ENCODE results near the gene CSNK2B. TPM values are rescaled to one million over a fixed set of nuclear protein-coding genes. Genes with fewer than 3 reads are reported as not detected.

CSNK2B gene
- total and polyA plus RNA-seq, 9 donors = 107 to 175 (median 137) TPM

DNA sequence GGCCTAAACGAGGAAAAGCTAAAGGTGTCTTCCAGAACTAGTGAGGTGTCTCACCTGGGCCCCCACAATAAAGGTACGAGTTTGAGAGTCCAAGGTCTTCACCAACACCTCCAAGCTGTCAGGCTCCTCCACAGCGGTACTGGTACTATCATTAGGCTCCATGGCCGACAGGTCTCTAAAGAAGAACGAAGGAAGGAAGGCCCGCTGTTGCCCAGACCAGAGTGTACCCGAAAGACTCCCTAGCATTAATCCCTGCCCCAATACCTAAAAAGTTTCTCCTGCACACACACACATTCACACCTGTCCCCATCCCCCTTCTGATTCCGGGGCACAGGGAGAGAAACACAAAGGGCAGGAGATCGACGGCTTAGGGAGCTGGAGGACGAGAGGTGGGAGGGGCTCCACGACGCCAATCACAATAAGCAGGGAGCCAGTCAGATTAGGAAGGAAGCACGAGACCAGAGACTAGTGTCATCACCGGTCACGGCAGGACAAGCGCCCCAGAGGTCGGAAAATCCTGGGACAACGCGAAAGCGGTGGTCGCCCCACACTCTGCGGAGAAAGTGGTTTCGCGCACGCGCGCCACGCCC, 14.2 kb upstream of the CSNK2B start:
- no peaks in the 10 kb centered on the region for H3K9me3 ChIP-seq (replicated peaks; ENCODE audit: control insufficient read depth, low read depth, low read length)
- no peaks in the 10 kb centered on the region for H3K27me3 ChIP-seq (ENCODE audit: control insufficient read depth, insufficient read depth, low read length)
- H3K27ac ChIP-seq (ENCODE audit: low read length) = peak overlapping the region; percentile 100
- peak; percentile 93 for DNase-seq
- H3K4me3 ChIP-seq (ENCODE audit: low read length) = peak overlapping the region; percentile 94
- H3K4me1 ChIP-seq (ENCODE audit: control insufficient read depth, insufficient read depth, low read length) = peaks cover 17% of the 10 kb centered on the region
- 0% methylated on average over 24 of the region's 29 CpGs for WGBS (ENCODE audit: insufficient coverage)
- H3K36me3 ChIP-seq (ENCODE audit: control insufficient read depth, insufficient read depth, low read length) = peaks cover 41% of the 10 kb centered on the region

DNA sequence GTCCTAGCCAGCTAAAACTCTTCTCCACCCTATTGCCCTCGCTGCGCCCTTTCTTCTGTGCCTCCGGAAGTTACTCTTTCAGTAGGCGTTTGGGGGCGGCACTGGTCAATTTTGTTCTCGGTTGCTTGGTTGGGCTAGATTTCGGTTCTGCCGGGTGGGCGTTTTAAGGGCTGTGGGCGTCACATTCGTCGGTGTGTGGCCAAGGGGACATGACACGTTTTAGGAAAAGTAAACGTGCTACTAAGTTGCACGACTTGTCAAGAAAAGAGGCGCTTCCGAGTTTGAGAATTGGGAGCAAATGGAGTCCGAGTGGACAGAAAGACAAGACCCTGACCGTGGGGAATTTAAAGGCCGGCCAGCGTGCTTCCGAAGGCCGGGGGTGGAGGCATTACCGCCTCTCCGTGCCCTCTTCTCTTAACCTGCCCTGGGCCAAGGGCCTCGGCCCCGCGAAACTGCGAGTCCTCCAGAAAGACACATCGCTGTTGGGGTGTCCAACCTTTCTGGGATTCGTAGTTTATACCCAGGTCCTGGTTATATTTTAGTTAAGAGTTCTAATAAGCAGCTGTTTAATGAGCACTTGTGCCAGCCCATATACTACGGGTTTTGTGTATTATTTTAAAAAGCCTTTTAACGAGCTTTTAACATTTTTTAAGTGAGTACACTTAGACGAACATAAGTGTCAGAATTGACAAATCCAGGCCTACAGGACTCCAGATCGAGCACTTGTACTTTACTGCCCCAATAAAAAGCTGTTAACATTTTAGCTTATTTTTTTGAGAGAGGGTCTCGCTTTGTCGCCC, 12.8 kb upstream of the CSNK2B start:
- peak; percentile 98 for DNase-seq
- Histone ChIP-seq H3K4me3 (ENCODE audit: low read length) (peak overlapping the region; percentile 94), H3K27ac (ENCODE audit: low read length) (peak overlapping the region; percentile 100), H3K27me3 (ENCODE audit: control insufficient read depth, insufficient read depth, low read length) (no peaks in the 10 kb centered on the region), H3K9me3 (replicated peaks; ENCODE audit: control insufficient read depth, low read depth, low read length) (no peaks in the 10 kb centered on the region), H3K36me3 (ENCODE audit: control insufficient read depth, insufficient read depth, low read length) (peaks cover 41% of the 10 kb centered on the region), H3K4me1 (ENCODE audit: control insufficient read depth, insufficient read depth, low read length) (peaks cover 18% of the 10 kb centered on the region)
- 0% methylated on average over 23 of the region's 37 CpGs for WGBS (ENCODE audit: insufficient coverage)

DNA sequence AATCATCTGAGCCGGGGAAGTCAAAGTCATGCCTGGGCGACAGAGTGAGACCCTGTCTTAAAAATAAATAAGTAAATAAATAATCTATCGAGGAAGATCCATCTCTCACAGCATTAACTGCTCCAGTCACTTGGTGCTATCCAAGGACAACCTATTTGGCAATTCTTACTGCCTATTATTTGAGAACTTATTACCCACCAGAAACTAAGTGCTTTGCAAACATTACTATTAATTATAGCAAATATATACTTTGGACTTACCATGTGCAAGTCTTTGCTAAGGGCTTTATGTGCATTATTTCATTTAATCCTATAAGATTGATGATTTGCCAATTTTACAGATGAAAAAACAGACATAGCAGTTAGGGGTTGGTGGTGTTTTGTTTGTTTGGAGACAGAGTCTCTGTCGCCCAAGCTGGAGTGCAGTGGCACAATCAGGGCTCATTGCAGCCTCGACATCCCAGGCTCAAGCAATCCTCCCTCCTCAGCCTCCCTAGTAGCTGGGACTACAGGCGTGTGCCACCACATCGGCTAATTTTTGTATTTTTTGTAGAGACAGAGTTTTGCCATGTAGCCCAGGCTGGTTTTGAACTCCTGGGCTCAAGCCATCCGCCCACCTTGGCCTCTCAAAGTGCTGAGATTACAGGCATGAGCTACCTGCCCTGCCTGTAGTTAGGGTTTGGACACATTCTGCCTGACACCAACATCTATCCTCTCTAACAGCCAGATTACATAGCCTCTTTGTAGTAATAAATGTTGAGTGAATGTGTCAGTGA, 11.1 kb upstream of the CSNK2B start:
- Histone ChIP-seq H3K27ac (ENCODE audit: low read length) (no peak overlapping the region), H3K4me1 (ENCODE audit: control insufficient read depth, insufficient read depth, low read length) (peaks cover 33% of the 10 kb centered on the region), H3K9me3 (replicated peaks; ENCODE audit: control insufficient read depth, low read depth, low read length) (no peaks in the 10 kb centered on the region), H3K4me3 (ENCODE audit: low read length) (no peak overlapping the region), H3K27me3 (ENCODE audit: control insufficient read depth, insufficient read depth, low read length) (no peaks in the 10 kb centered on the region), H3K36me3 (ENCODE audit: control insufficient read depth, insufficient read depth, low read length) (peaks cover 28% of the 10 kb centered on the region)
- WGBS (ENCODE audit: insufficient coverage) = 100% methylated on average over 1 of the region's 8 CpGs
- DNase-seq = no peak

DNA sequence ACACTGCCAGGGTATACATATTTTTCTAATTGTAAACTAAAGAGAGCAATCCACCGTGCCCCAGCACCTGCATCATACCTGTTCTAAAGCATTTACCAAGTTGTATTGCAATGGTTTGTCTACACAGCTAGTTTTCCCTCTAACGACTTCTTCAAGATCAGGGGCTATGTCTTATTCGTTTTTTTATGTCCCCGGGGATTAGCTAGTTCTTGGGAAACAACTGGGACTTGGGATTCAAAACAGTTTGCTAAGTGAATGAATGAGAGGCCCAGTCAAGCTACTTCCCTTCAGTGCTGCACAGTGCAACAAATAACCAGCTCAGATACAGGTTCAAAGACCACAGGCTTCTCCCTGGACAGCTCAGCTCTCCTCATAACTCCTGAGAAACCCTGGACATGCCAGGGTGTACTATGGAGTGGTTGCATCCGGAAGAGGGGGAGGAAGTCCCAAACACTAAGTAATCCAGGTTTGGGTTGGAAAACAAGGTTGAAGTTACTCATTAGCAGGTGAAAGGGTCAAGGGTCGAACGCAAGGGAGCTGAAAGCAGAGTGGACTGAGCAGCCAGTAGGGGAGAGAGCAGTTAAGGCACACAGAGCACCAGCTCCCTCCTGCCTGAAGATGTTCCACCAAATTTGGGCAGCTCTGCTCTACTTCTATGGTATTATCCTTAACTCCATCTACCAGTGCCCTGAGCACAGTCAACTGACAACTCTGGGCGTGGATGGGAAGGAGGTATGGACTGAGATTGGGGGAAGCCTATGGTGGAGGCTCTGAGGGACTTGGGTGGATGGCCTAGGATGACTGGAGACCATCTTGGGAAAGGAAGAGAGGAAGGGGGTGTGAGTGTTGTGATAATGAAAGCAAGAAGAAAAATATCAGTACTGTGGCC, 10.3 kb upstream of the CSNK2B start, which contains the start of gene APOM:
APOM (plus strand) TSS at position 546 of the 889 bp plus-strand sequence; CDS start at position 619, 73 bp downstream.
- Histone ChIP-seq H3K27ac (ENCODE audit: low read length) (no peak within 1 kb of the TSS), H3K4me1 (ENCODE audit: control insufficient read depth, insufficient read depth, low read length) (peaks cover 37% of the 10 kb centered on the region)
- 88% methylated on average over 7 of the region's 8 CpGs for WGBS (ENCODE audit: insufficient coverage)

DNA sequence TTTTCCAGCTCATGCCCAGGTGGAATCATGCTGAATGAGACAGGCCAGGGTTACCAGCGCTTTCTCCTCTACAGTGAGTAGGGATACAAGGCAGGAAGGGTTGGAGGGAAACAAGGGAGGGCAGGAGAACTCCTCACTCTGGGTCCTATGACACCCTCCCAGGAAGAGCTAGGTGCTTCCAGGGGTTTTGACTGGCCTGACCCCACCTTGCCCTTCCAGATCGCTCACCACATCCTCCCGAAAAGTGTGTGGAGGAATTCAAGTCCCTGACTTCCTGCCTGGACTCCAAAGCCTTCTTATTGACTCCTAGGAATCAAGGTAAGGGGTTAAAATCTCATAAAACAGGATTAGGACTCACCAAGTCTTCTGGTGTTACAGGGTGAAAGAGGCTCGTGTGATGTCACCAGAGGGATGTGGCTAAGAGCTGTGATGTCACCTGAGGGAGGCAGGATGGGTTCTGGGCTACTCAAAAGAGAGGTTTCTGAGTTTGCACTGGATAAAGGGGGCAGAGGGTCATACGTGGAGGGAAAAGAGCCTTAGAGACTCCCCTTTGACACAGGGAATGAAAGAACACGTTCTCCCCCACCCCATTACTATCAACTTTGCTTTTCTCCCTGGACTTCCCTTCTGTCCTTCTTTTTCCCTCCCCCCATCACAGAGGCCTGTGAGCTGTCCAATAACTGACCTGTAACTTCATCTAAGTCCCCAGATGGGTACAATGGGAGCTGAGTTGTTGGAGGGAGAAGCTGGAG, 8.3 kb upstream of the CSNK2B start:
- H3K4me1 ChIP-seq (ENCODE audit: control insufficient read depth, insufficient read depth, low read length) = peaks cover 34% of the 10 kb centered on the region
- H3K4me3 ChIP-seq (ENCODE audit: low read length) = no peak overlapping the region
- H3K27me3 ChIP-seq (ENCODE audit: control insufficient read depth, insufficient read depth, low read length) = no peaks in the 10 kb centered on the region
- peaks cover 31% of the 10 kb centered on the region for H3K36me3 ChIP-seq (ENCODE audit: control insufficient read depth, insufficient read depth, low read length)
- DNase-seq = no peak
- no peak overlapping the region for H3K27ac ChIP-seq (ENCODE audit: low read length)
- WGBS (ENCODE audit: insufficient coverage) = 68% methylated on average over 2 of the region's 6 CpGs
- no peaks in the 10 kb centered on the region for H3K9me3 ChIP-seq (replicated peaks; ENCODE audit: control insufficient read depth, low read depth, low read length)

More for the DNA sequence above, 10.3 kb upstream of the CSNK2B start, which contains the start of gene APOM:
- Histone ChIP-seq H3K9me3 (replicated peaks; ENCODE audit: control insufficient read depth, low read depth, low read length) (no peaks in the 10 kb centered on the region), H3K36me3 (ENCODE audit: control insufficient read depth, insufficient read depth, low read length) (peaks cover 25% of the 10 kb centered on the region), H3K4me3 (ENCODE audit: low read length) (no peak within 1 kb of the TSS), H3K27me3 (ENCODE audit: control insufficient read depth, insufficient read depth, low read length) (no peaks in the 10 kb centered on the region)
- DNase-seq = no peak

DNA sequence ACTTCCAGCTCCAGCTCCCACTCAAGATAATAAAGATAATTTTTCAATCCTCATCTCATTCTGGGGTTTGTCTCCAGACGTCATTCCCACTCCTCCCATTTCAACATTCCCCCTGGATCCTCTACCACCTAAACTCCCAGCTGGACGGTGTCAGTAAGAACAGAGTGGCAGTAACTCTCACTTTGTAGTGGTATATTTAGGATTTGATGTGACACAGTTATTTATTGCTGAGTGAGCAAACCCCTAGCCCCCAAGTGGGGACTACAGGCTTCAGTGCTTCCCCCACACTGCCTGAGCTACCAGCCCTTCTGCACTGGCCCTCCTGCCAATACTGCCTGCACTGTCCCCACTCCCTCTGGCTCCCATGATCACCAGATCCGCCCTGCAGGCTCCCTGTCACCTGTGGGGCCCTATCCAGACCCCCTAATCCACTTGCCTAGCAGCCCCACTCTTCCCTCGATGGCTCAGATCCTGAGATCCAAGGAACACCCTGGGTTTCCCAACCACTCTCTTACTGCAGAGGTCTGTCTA, 7.7 kb upstream of the CSNK2B start:
- DNase-seq = no peak
- Histone ChIP-seq H3K9me3 (replicated peaks; ENCODE audit: control insufficient read depth, low read depth, low read length) (no peaks in the 10 kb centered on the region), H3K27me3 (ENCODE audit: control insufficient read depth, insufficient read depth, low read length) (no peaks in the 10 kb centered on the region), H3K36me3 (ENCODE audit: control insufficient read depth, insufficient read depth, low read length) (peaks cover 38% of the 10 kb centered on the region), H3K4me3 (ENCODE audit: low read length) (no peak overlapping the region), H3K27ac (ENCODE audit: low read length) (no peak overlapping the region), H3K4me1 (ENCODE audit: control insufficient read depth, insufficient read depth, low read length) (peaks cover 34% of the 10 kb centered on the region)
- 84% methylated on average over 2 of the region's 4 CpGs for WGBS (ENCODE audit: insufficient coverage)

DNA sequence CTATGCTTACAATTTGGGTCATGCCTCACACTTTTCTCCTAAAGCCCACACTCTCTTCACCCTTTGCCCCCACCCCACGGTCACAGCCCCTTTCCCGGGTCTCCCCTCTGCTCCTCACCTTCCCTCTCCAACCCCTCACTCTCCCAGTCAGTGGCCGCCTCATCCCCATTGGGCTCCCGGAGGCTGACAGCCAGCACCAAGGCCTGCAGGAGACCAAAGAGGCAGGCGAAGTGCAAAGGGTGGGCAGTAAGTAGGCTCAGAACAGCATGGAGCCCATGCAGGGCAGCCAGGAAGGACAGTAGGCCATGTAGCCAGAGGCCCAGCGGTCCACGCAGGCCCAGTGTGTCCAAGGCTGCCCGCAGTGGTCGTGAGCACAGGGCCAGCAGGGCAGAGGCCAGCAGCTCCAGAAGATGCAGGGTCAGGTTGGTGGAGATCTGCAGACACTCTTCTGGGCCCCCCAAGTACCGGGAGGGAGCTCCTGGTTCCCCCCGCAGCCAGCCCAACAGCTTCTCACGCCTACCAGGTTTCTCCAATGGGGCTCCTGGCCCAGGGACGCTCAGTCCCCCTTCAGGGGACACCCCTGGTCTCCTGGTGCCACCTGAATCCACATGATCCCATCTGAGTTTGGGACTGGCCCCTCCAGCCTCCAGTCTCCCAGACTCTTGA, 6.8 kb upstream of the CSNK2B start:
- peaks cover 45% of the 10 kb centered on the region for H3K36me3 ChIP-seq (ENCODE audit: control insufficient read depth, insufficient read depth, low read length)
- H3K4me1 ChIP-seq (ENCODE audit: control insufficient read depth, insufficient read depth, low read length) = peaks cover 35% of the 10 kb centered on the region
- H3K4me3 ChIP-seq (ENCODE audit: low read length) = peak overlapping the region; percentile 72
- no peaks in the 10 kb centered on the region for H3K27me3 ChIP-seq (ENCODE audit: control insufficient read depth, insufficient read depth, low read length)
- DNase-seq = no peak
- WGBS (ENCODE audit: insufficient coverage) = 80% methylated on average over 10 of the region's 13 CpGs
- no peaks in the 10 kb centered on the region for H3K9me3 ChIP-seq (replicated peaks; ENCODE audit: control insufficient read depth, low read depth, low read length)
- peak overlapping the region; percentile 90 for H3K27ac ChIP-seq (ENCODE audit: low read length)

DNA sequence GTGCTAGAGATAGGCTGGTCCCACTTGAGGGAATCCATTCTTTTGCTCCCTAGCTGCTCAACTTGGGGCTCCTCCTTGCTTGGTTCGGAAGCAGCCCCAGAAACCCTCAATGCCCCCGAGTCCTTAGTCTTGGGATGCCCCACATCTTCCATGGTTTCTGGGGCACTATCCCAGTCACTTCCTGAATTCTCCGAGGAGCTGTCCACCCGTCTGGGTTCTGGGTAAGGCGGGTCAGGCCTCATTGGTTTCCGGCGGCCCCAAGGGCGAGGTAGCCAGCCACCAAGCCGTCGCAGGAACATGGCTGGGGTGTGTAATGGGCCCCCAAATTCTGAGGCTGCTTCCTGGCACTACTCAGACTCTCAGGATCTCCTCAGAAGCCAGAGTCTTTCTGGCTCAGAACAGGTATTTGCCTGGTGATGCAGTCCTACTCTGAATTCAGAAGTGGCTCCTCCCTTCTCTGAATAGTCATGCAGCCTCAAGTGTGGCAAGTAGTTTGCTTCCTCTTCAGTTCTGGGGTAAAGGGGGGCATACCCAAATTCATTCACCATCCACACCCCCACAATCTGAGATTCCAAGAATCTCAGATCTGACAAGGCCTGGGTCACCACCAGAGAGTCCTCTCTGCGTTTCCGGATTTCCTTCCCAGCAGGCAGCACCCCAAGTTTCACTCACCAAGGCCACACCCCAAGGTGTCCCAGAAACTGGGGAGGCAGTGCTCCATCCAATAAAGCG, 6.1 kb upstream of the CSNK2B start:
- Histone ChIP-seq H3K4me1 (ENCODE audit: control insufficient read depth, insufficient read depth, low read length) (peaks cover 39% of the 10 kb centered on the region), H3K27ac (ENCODE audit: low read length) (peak overlapping the region; percentile 90), H3K9me3 (replicated peaks; ENCODE audit: control insufficient read depth, low read depth, low read length) (no peaks in the 10 kb centered on the region), H3K4me3 (ENCODE audit: low read length) (peak overlapping the region; percentile 72), H3K36me3 (ENCODE audit: control insufficient read depth, insufficient read depth, low read length) (peaks cover 46% of the 10 kb centered on the region), H3K27me3 (ENCODE audit: control insufficient read depth, insufficient read depth, low read length) (no peaks in the 10 kb centered on the region)
- 36% methylated on average over 12 of the region's 13 CpGs for WGBS (ENCODE audit: insufficient coverage)
- peak; percentile 46 for DNase-seq
